CD14-positive monocyte (primary cell): ENCODE measurements around the gene SALL1. TPM values are rescaled to one million over a fixed set of nuclear protein-coding genes. Genes with fewer than 3 reads are reported as not detected.

Source experiments
- DNase-seq, 3 donors: peaks; one replicate each; pipeline ENCODE4 v3.0.0-alpha.2; 2011 to 2022
- H2AFZ ChIP-seq: 2 replicates; pipeline ENCODE4 v1.6.0; 2012; ENCODE audit warnings: mild to moderate bottlenecking, low read depth, low read length, inconsistent platforms; ENCODE audit not compliant: insufficient read depth, poor library complexity, severe bottlenecking
- H3K27ac ChIP-seq, 2 donors: 1 replicate in 1 of 2; 2 replicates in 1 of 2; pipeline ENCODE4 v1.5.1; 2012 to 2013; ENCODE audit warnings: low read length in 2 of 2, control low read depth in 1 of 2, inconsistent platforms in 1 of 2, low read depth in 1 of 2, mild to moderate bottlenecking in 1 of 2
- H3K27me3 ChIP-seq, 2 donors: one replicate each; pipeline versions ENCODE4 v1.6.0 to v1.6.1; 2011 to 2013; ENCODE audit warnings: low read length in 2 of 2; ENCODE audit not compliant: control insufficient read depth in 2 of 2, insufficient read depth in 2 of 2
- H3K36me3 ChIP-seq, 2 donors: replicated peaks in 1 of 2; 1 replicate in 1 of 2; 2 replicates in 1 of 2; pipeline versions ENCODE4 v1.5.1 to v1.6.1; 2012 to 2013; ENCODE audit warnings: low read length in 2 of 2, control low read depth in 1 of 2, inconsistent platforms in 1 of 2, mild to moderate bottlenecking in 1 of 2; ENCODE audit not compliant: insufficient read depth in 2 of 2, control insufficient read depth in 1 of 2
- H3K4me1 ChIP-seq, 2 donors: 1 replicate in 1 of 2; 2 replicates in 1 of 2; pipeline versions ENCODE4 v1.5.1 to v1.6.1; 2012 to 2013; ENCODE audit warnings: low read length in 2 of 2, control low read depth in 1 of 2, inconsistent platforms in 1 of 2, mild to moderate bottlenecking in 1 of 2, moderate library complexity in 1 of 2; ENCODE audit not compliant: insufficient read depth in 2 of 2, control insufficient read depth in 1 of 2
- H3K4me2 ChIP-seq: replicated peaks from 2 replicates; pipeline ENCODE3; 2012; ENCODE audit warnings: low read length, moderate library complexity, mild to moderate bottlenecking; ENCODE audit not compliant: poor library complexity, severe bottlenecking; ENCODE audit errors: extremely low read depth
- H3K4me3 ChIP-seq, 3 experiments: fragments of 200-600 bp in 1 of 3; sonication (generic) in 1 of 3; replicated peaks in 1 of 3; 1 replicate in 2 of 3; 2 replicates in 1 of 3; pipeline ENCODE4 v1.5.1; 2011 to 2013; ENCODE audit warnings: low read length in 3 of 3, mild to moderate bottlenecking in 3 of 3, control low read depth in 2 of 3, low read depth in 2 of 3, inconsistent platforms in 1 of 3, moderate library complexity in 1 of 3
- H3K79me2 ChIP-seq: 2 replicates; pipeline ENCODE4 v1.6.0; 2012; ENCODE audit warnings: mild to moderate bottlenecking, control low read depth, inconsistent platforms, low read length, moderate library complexity; ENCODE audit not compliant: insufficient read depth
- H3K9ac ChIP-seq: 2 replicates; pipeline ENCODE4 v1.6.0; 2017; ENCODE audit warnings: low read length, mild to moderate bottlenecking; ENCODE audit not compliant: insufficient read depth, poor library complexity, severe bottlenecking
- H3K9me3 ChIP-seq, 2 donors: replicated peaks in 1 of 2; 1 replicate in 1 of 2; 2 replicates in 1 of 2; pipeline versions ENCODE4 v1.5.1 to v1.6.1; 2012 to 2013; ENCODE audit warnings: low read length in 2 of 2, control low read depth in 1 of 2; ENCODE audit not compliant: control insufficient read depth in 1 of 2, insufficient read depth in 1 of 2
- H4K20me1 ChIP-seq: 2 replicates; pipeline ENCODE4 v1.6.0; 2012; ENCODE audit warnings: mild to moderate bottlenecking, low read length, control low read depth, moderate library complexity; ENCODE audit not compliant: insufficient read depth
- H3K27ac Mint-ChIP-seq, 7 donors: one replicate each; pipeline ENCODE4 v1.8.0; 2020; ENCODE audit warnings: mild to moderate bottlenecking in 7 of 7, mixed read lengths in 7 of 7, moderate library complexity in 6 of 7, inconsistent platforms in 2 of 7
- H3K27me3 Mint-ChIP-seq, 3 donors: one replicate each; pipeline ENCODE4 v1.8.0; 2021 to 2022; ENCODE audit warnings: low read depth in 3 of 3, mild to moderate bottlenecking in 3 of 3, mixed read lengths in 3 of 3, moderate library complexity in 3 of 3, inconsistent platforms in 1 of 3
- H3K36me3 Mint-ChIP-seq, 2 donors: one replicate each; pipeline ENCODE4 v1.8.0; 2020; ENCODE audit warnings: mixed read lengths in 2 of 2, inconsistent platforms in 1 of 2, mild to moderate bottlenecking in 1 of 2
- H3K4me1 Mint-ChIP-seq: one replicate; pipeline ENCODE4 v1.8.0; 2020; ENCODE audit warnings: mild to moderate bottlenecking, mixed read lengths
- H3K4me3 Mint-ChIP-seq, 2 donors: one replicate each; pipeline ENCODE4 v1.8.0; 2020; ENCODE audit warnings: mild to moderate bottlenecking in 2 of 2, mixed read lengths in 2 of 2, moderate library complexity in 1 of 2
- H3K9me3 Mint-ChIP-seq, 7 donors: one replicate each; pipeline ENCODE4 v1.8.0; 2020 to 2022; ENCODE audit warnings: mixed read lengths in 7 of 7, mild to moderate bottlenecking in 6 of 7, moderate library complexity in 6 of 7, inconsistent platforms in 2 of 7
- CTCF ChIP-seq: fragments of 200-600 bp; IDR thresholded peaks from one replicate; pipeline ENCODE4 v1.8.0; 2022; ENCODE audit warnings: antibody characterized with exemption, mild to moderate bottlenecking
- WGBS: methylation state at CpG from one replicate; pipeline ENCODE4 v1.1.5; 2013; ENCODE audit warnings: missing lambda C conversion rate; ENCODE audit not compliant: insufficient coverage; 5-methylcytosine and 5-hydroxymethylcytosine counted together
- intact Hi-C, 2 donors: fragments of 100-400 bp; cut with micrococcal nuclease; formaldehyde crosslinking; loops; one replicate each; pipeline versions ENCODE4 v1.15.0 to v1.15.1; 2023
- polyA plus RNA-seq, 3 donors: library from polyadenylated mRNA; depleted of rRNA in 1 of 3; unstranded in 2 of 3; stranded (reverse) in 1 of 3; fragments of 300-500 nt in 2 of 3; fragments of >200 nt in 1 of 3; fragmentation: Illumina TruSeq in 2 of 3; gene quantifications; 1 replicate in 2 of 3; 2 replicates in 1 of 3; pipeline ENCODE4 v1.2.3, GENCODE V29; 2012 to 2021

SALL1 gene
- polyA plus RNA-seq, 3 donors: not detected

DNA sequence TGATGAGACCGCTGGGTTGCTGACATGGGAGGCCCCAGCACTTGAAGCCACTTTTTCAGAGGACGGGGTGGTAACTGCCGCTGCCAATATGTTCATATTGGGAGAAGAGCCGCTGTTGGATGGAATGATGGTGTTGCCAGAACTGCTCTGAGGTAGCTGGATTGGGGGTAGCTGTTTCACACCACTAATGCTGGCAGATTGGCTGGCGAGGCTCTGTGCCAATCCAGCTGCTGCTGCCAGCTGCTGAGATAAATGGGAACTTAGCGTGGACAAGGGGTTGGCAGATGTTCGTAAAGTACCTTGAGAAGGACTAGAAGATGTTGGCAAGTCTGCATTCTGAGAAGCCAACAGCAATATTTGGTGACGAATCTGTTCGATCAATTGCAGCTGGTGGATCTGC lies 10.0 kb downstream of the SALL1 start:
- H3K27me3 ChIP-seq: peaks cover 11 to 27% of the 10 kb centered on the region in 2 donors
- intact Hi-C loops: no loop called here
- H3K79me2 ChIP-seq: no peaks in the 10 kb centered on the region
- no peak overlapping the region for H3K4me3 ChIP-seq
- no peaks in the 10 kb centered on the region for H3K4me1 Mint-ChIP-seq
- no peak for DNase-seq
- no peak overlapping the region for H3K4me3 Mint-ChIP-seq
- H3K27me3 Mint-ChIP-seq: peaks cover 17 to 40% (median 22%) of the 10 kb centered on the region in 3 donors
- WGBS: 94% methylated on average over 9 of the region's 9 CpGs
- no peak overlapping the region for H3K27ac Mint-ChIP-seq
- no peaks in the 10 kb centered on the region for H3K9me3 ChIP-seq
- no peak overlapping the region for H2AFZ ChIP-seq
- no peak overlapping the region for H3K9ac ChIP-seq
- peaks cover 0 to 2% (median 0%) of the 10 kb centered on the region in 7 donors for H3K9me3 Mint-ChIP-seq
- no peak for TF ChIP-seq CTCF
- no peaks in the 10 kb centered on the region for H4K20me1 ChIP-seq
- H3K36me3 ChIP-seq: no peaks in the 10 kb centered on the region
- no peaks in the 10 kb centered on the region for H3K4me1 ChIP-seq
- no peak overlapping the region for H3K4me2 ChIP-seq
- H3K27ac ChIP-seq: no peak overlapping the region
- H3K36me3 Mint-ChIP-seq: no peaks in the 10 kb centered on the region

GRCh38 chr16:51140112-51140511 lies 11.0 kb downstream of the SALL1 start:
- TF ChIP-seq CTCF: no peak
- Histone ChIP-seq H3K9ac (no peak overlapping the region), H3K27ac (no peak overlapping the region), H3K4me1 (no peaks in the 10 kb centered on the region), H3K9me3 (no peaks in the 10 kb centered on the region), H3K36me3 (no peaks in the 10 kb centered on the region), H4K20me1 (no peaks in the 10 kb centered on the region), H3K4me2 (no peak overlapping the region), H3K27me3 (peaks cover 13 to 27% of the 10 kb centered on the region in 2 donors), H3K4me3 (no peak overlapping the region), H2AFZ (no peak overlapping the region), H3K79me2 (no peaks in the 10 kb centered on the region)
- H3K4me3 Mint-ChIP-seq: no peak overlapping the region
- H3K27me3 Mint-ChIP-seq: peaks cover 22 to 41% (median 23%) of the 10 kb centered on the region in 3 donors
- H3K4me1 Mint-ChIP-seq: no peaks in the 10 kb centered on the region
- intact Hi-C loops: no loop called here
- DNase-seq: no peak
- WGBS: 98% methylated on average over 15 of the region's 15 CpGs
- peaks cover 0 to 1% of the 10 kb centered on the region in 2 donors for H3K36me3 Mint-ChIP-seq
- peak overlapping the region in 1 of 7 donors; percentile 37 for H3K27ac Mint-ChIP-seq
- H3K9me3 Mint-ChIP-seq: peaks cover 0 to 2% (median 0%) of the 10 kb centered on the region in 7 donors
